Measurements from ENCODE around the gene ITPKB.
"Not testable (repeated sequence)": the region's sequence is repeated elsewhere in the genome, so short reads cannot be mapped to it uniquely, and the experiment has no call there.

The ITPKB gene

DNA sequence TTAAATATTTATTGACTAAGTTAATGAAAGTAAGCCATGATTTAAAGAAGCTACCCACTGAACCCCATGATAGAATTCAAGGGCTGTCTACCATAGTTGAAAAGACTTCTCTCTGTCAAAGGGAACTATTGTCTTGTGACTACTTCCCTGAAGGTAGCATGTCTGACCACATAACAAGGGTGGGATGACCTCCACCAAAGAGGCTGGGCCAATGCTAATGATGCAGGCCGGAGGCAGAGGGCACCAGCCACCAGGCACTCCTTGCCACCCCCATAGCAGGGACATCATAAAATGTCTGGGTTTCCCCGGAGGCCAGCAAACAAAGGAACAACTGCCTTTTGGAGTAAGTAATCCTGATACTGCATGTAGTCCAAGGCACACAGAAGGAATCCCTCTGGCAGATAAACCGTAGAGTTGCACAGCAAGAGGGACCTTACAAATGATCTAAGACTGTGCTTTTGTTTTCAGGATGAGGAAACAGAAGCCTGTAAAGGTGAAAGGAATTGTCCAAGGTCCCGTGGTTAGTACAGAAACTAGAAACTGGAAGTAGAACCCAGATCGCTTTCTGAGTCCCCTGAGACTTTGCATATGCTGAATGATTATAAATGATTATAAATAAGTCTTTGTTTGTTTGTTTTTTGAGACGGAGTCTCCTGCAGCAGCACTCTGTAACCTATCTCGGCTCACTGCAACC lies 33.5 kb upstream of the ITPKB start:
- DNase-seq (ENCODE audit: low read depth): no peak
- TF ChIP-seq, protein P1, sequence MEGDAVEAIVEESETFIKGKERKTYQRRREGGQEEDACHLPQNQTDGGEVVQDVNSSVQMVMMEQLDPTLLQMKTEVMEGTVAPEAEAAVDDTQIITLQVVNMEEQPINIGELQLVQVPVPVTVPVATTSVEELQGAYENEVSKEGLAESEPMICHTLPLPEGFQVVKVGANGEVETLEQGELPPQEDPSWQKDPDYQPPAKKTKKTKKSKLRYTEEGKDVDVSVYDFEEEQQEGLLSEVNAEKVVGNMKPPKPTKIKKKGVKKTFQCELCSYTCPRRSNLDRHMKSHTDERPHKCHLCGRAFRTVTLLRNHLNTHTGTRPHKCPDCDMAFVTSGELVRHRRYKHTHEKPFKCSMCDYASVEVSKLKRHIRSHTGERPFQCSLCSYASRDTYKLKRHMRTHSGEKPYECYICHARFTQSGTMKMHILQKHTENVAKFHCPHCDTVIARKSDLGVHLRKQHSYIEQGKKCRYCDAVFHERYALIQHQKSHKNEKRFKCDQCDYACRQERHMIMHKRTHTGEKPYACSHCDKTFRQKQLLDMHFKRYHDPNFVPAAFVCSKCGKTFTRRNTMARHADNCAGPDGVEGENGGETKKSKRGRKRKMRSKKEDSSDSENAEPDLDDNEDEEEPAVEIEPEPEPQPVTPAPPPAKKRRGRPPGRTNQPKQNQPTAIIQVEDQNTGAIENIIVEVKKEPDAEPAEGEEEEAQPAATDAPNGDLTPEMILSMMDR (IDR thresholded peaks at IDR 0.05; ENCODE audit: control insufficient read depth, insufficient read depth, low read depth, low read length, missing control alignments): no peak
- H3K4me3 ChIP-seq (ENCODE audit: control insufficient read depth, low read depth, low read length): no peak overlapping the region

DNA sequence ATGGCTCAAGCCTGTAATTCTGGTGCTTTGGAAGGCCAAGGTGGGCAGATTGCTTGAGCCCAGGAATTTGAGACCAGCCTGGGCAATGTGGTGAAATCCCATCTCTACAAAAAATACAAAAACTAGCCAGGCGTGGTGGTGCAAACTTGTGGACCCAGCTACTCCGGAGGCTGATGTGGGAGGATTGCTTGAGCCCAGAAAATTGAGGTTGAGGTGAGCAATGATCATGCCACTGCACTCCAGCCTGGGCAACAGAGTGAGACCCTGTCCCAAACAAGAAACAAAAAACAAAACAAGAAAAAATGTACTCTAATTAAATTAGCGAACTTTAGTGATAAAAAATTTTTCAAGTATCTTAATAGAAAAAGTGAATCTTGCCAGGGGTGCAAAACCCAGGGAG lies 28.1 kb upstream of the ITPKB start:
- not testable (repeated sequence) for DNase-seq (ENCODE audit: low read depth); H3K4me3 ChIP-seq (ENCODE audit: control insufficient read depth, low read depth, low read length)

- TF ChIP-seq, protein P1 (IDR thresholded peaks at IDR 0.05; ENCODE audit: control insufficient read depth, insufficient read depth, low read depth, low read length, missing control alignments): no peak
- no peak overlapping the region for H3K4me3 ChIP-seq (ENCODE audit: control insufficient read depth, low read depth, low read length)
- no peak for DNase-seq (ENCODE audit: low read depth)
Observed at GRCh38 chr1:226766565-226766964, 27.5 kb upstream of the ITPKB start.

DNA sequence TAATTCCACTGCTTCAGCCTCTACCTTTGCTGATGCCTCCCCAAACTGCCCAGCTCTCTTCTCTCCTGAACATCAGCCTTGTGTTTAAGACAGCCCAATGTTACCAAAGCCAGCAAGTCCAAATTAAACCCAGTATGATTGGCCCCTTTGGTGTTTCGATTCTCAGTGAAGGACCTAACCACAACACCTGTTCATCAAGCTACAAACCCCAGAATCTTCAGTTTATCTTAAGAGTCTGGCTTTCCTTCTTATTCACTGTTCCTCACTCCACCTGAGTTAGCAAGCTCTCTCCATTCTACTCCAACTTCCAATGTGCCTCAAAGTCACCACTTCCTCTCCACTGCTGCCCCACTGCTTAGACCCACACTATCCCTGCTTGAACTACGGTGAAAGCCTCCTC lies 25.5 kb upstream of the ITPKB start:
- H3K4me3 ChIP-seq (ENCODE audit: control insufficient read depth, low read depth, low read length): no peak overlapping the region
- TF ChIP-seq, protein P1 (IDR thresholded peaks at IDR 0.05; ENCODE audit: control insufficient read depth, insufficient read depth, low read depth, low read length, missing control alignments): no peak
- DNase-seq (ENCODE audit: low read depth): no peak

GRCh38 chr1:226763905-226764264 lies 24.8 kb upstream of the ITPKB start:
- no peak overlapping the region for H3K4me3 ChIP-seq (ENCODE audit: control insufficient read depth, low read depth, low read length)
- TF ChIP-seq, protein P1 (IDR thresholded peaks at IDR 0.05; ENCODE audit: control insufficient read depth, insufficient read depth, low read depth, low read length, missing control alignments): no peak
- DNase-seq (ENCODE audit: low read depth): peak; percentile 29

DNA sequence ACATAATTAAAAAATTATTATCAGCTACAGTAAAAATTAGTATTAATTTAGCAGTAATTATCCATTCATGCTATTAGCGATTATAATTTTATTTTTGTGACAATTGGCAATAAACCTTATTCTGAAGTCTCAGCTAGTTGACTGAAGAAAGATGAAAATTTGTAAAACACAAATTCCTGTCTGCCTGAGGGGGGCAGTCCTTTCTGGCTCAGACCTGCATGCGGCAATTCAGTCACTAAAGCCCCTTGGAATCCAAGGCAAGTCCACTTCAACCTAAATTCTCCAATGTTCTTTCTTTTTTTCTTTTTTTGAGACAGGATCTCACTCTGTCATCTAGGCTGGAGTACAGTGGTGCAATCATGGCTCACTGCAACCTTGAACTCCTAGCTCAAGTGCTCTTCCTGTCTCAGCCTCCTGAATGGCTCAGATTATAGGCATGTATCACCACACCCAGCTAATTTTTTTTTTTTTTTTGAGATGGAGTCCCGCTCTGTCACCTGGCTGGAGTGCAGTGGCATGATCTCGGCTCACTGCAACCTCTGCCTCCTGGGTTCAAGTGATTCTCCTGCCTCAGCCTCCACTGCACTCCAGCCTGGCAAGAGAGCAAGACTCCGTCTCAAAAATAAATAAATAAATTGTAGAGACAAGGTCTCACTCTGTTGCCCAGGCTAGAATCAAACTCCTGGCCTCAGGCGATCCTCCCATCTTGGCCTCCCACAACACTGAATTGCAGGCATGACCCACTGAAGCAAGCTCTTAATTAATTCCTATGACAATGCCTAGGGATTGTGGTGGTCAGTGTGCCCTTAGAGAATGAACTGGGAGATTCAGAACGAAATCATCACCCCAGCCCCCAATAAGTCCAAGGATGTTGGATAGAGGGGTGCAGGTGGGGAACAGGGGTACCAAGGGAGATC lies 24.2 kb upstream of the ITPKB start:
- no peak for DNase-seq (ENCODE audit: low read depth)
- H3K4me3 ChIP-seq (ENCODE audit: control insufficient read depth, low read depth, low read length): no peak overlapping the region
- TF ChIP-seq, protein P1 (IDR thresholded peaks at IDR 0.05; ENCODE audit: control insufficient read depth, insufficient read depth, low read depth, low read length, missing control alignments): no peak

GRCh38 chr1:226762055-226762454 lies 23.0 kb upstream of the ITPKB start:
- TF ChIP-seq, protein P1 (IDR thresholded peaks at IDR 0.05; ENCODE audit: control insufficient read depth, insufficient read depth, low read depth, low read length, missing control alignments): no peak
- no peak overlapping the region for H3K4me3 ChIP-seq (ENCODE audit: control insufficient read depth, low read depth, low read length)
- no peak for DNase-seq (ENCODE audit: low read depth)
